Right cardiac atrium (tissue), 5 donors: ENCODE measurements around the gene ZNF219. TPM values are rescaled to one million over a fixed set of nuclear protein-coding genes. Genes with fewer than 3 reads are reported as not detected.

ENCODE experiments used
- ATAC-seq, 2 donors: fragments of 200-7000 bp; cut with Tn5 transposase; one replicate each; pipeline versions ENCODE4 v1.8.0 to v1.9.1; 2020; ENCODE audit warnings: moderate library complexity in 2 of 2, mild to moderate bottlenecking in 1 of 2
- DNase-seq, 3 donors: peaks; one replicate each; pipeline ENCODE4 v3.0.0-alpha.2; 2020
- H3K27ac ChIP-seq: one replicate; pipeline ENCODE4 v1.5.1; 2013; ENCODE audit warnings: mild to moderate bottlenecking, low read length, control low read depth, moderate library complexity
- H3K27me3 ChIP-seq: one replicate; pipeline ENCODE4 v1.6.1; 2013; ENCODE audit not compliant: control insufficient read depth, insufficient read depth
- H3K4me1 ChIP-seq: one replicate; pipeline ENCODE4 v1.6.1; 2013; ENCODE audit warnings: low read length; ENCODE audit not compliant: control insufficient read depth, insufficient read depth
- H3K4me3 ChIP-seq: one replicate; pipeline ENCODE4 v1.5.1; 2013; ENCODE audit warnings: low read length, control low read depth
- H3K9me3 ChIP-seq: one replicate; pipeline ENCODE4 v1.6.1; 2013; ENCODE audit warnings: low read length; ENCODE audit not compliant: control insufficient read depth
- WGBS: extraction: QIAGEN DNeasy Blood & Tissue Kit; methylation state at CpG from one replicate; pipeline ENCODE4 v1.1.7; 2013; 5-methylcytosine and 5-hydroxymethylcytosine counted together
- intact Hi-C, 4 donors: fragments of 100-400 bp; cut with DNase I; formaldehyde crosslinking; loops; one replicate each; pipeline versions ENCODE4 v1.11.0 to v1.14.0; 2022 to 2023
- polyA plus RNA-seq: library from polyadenylated mRNA; stranded (reverse); fragments of 200-250 nt; gene quantifications from one replicate; pipeline ENCODE4 v1.2.3, GENCODE V29; 2013
- total RNA-seq, 4 donors: library from RNA; stranded (reverse); fragmentation: NEBNext Ultra II Directional; extraction: Animal tissue kit (Norgen Biotek cat#: 25700); gene quantifications; one replicate each; pipeline ENCODE4 v1.2.1, GENCODE V29; 2021
- donor health status: healthy with polysubstance abuse.
- donor health status: DM: no; HTN: yes; CAD: no.
- donor health status: DM: no; HTN: no; CAD: no.
- donor health status: DM: no; HTN: yes; CAD: no; lungs with severe emphysema.
- donor health status: DM: yes; HTN: yes; CAD: no.

Gene ZNF219
- total and polyA plus RNA-seq, 5 donors = 49.1 to 68.6 (median 58.0) TPM

GRCh38 chr14:21066882-21067502 lies 31.5 kb downstream of the ZNF219 start:
- WGBS = 81% methylated on average over 7 of the region's 7 CpGs
- Histone ChIP-seq H3K9me3 (no peaks in the 10 kb centered on the region), H3K4me3 (no peak overlapping the region), H3K27ac (no peak overlapping the region), H3K27me3 (no peaks in the 10 kb centered on the region), H3K4me1 (peaks cover 6% of the 10 kb centered on the region)
- intact Hi-C loops = loop anchor here in 1 of 4 donors (5.0 kb wide), 1 partner anchor 40 kb away; no protein-coding TSS in a partner anchor
- DNase-seq = no peak
- no peak for ATAC-seq

- ATAC-seq (peak in 1 of 2 donors; percentile 39), DNase-seq (peak in 1 of 3 donors; percentile 33)
- no peaks in the 10 kb centered on the region for H3K9me3 ChIP-seq
- H3K4me1 ChIP-seq = peaks cover 3% of the 10 kb centered on the region
- no peak overlapping the region for H3K27ac ChIP-seq
- H3K4me3 ChIP-seq = no peak overlapping the region
- 32% methylated on average over 3 of the region's 3 CpGs for WGBS
- intact Hi-C loops = no loop called here
- no peaks in the 10 kb centered on the region for H3K27me3 ChIP-seq
These were observed 35.0 kb downstream of the ZNF219 start for GRCh38 chr14:21063479-21063878.

GRCh38 chr14:21061347-21061668 lies 37.1 kb downstream of the ZNF219 start:
- ATAC-seq (no peak), DNase-seq (no peak)
- Histone ChIP-seq H3K4me1 (peaks cover 2% of the 10 kb centered on the region), H3K4me3 (no peak overlapping the region), H3K27me3 (no peaks in the 10 kb centered on the region), H3K9me3 (no peaks in the 10 kb centered on the region), H3K27ac (no peak overlapping the region)
- WGBS = 91% methylated on average over 3 of the region's 3 CpGs
- intact Hi-C loops = no loop called here

DNA sequence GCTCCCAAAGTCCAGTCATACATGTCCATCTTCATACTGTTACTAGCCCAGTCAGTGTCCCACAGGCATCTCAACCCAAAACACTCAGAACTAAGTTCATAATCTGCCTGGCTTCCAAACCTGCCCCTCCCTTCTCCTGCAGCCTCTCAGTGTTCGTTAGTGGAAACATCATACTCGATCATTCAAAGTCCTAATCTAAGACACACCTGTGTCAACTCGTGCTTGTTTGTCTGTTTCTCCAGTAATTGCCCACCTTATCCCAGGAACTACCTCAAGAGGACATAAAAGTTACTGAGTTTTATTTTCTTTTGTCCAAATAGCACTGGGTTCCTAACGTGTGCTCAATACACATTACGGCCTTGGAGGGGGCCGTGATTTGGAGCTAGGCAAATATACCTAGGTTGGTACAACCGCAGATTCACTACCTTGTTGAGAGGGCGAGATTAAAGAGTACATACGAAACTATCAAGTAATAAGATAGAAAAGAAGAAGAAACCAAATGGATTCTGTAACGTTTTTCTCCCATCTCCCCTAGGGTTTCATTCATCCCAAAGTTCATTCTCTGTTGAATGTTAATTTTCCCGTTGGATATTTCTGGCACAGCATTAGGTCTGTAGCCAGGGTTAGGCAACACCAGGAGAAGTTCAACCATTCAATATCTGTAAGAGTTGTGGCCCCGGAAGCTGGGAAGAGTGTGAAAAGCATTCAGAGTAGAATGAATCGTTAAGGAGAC lies 37.7 kb downstream of the ZNF219 start:
- H3K9me3 ChIP-seq = no peaks in the 10 kb centered on the region
- 75% methylated on average over 13 of the region's 13 CpGs for WGBS
- DNase-seq = no peak
- no peaks in the 10 kb centered on the region for H3K27me3 ChIP-seq
- no peak overlapping the region for H3K27ac ChIP-seq
- peaks cover 2% of the 10 kb centered on the region for H3K4me1 ChIP-seq
- intact Hi-C loops = no loop called here
- no peak overlapping the region for H3K4me3 ChIP-seq
- no peak for ATAC-seq

DNA sequence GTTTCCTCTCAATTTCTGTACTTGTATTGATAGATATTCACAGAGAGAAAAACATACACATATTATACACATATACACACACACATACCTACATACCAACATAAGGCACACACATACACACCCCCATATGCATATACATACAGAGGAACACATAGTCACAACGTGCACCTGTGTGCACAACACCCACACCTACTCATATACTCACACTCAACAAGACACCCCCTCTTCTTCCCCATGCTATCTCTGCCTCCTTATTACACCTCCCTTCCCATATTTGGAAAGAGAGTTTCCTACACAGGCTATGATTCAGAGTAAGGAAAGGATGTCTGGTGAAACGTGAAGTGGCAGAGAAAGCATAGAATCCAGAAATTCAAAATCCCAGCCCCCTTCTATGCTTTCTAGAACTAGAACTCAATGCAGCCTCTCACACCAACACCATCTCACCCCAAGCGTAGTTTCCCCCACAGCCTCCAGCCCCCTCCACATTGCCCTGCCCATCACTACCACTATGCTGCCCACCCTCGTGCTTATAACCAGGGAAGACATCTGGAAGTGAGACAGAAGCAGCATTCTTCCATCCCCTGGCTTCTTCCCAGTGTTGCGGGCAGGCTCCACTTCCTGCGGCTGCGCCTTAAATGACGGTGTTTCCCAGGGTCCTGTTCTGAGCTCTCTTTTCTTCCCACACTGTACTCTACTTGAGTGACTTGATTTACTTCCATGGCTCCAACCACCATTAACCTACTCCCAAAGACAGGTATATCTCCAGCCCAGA lies 38.4 kb downstream of the ZNF219 start:
- peak in 1 of 3 donors; percentile 44 for DNase-seq
- Histone ChIP-seq H3K27ac (no peak overlapping the region), H3K4me3 (no peak overlapping the region), H3K9me3 (no peaks in the 10 kb centered on the region), H3K4me1 (peaks cover 2% of the 10 kb centered on the region), H3K27me3 (no peaks in the 10 kb centered on the region)
- 65% methylated on average over 8 of the region's 8 CpGs for WGBS
- ATAC-seq = no peak
- intact Hi-C loops = no loop called here

DNA sequence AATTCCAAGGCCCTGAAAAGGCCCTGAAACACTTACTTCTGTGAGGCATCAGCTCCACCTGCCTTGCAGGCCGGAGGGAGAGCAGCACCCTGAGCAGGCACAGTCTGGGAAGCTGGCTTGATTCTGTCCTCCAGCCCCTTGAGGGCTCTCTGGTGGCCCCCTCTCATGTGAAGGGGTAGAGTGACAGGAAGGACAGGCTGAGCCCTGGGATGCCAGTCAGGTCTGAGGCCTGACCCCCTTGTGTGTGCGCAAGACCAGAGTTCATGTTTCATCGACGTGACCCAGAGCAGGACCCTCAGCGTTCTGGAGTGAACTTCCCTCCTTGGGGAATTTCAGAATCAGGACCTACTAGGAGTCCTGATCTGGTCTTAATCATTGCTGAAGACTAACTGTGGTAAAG lies 39.6 kb downstream of the ZNF219 start:
- ATAC-seq = no peak
- H3K27ac ChIP-seq = no peak overlapping the region
- no peaks in the 10 kb centered on the region for H3K9me3 ChIP-seq
- H3K4me1 ChIP-seq = peaks cover 2% of the 10 kb centered on the region
- 91% methylated on average over 5 of the region's 5 CpGs for whole genome bisulfite sequencing
- no peak overlapping the region for H3K4me3 ChIP-seq
- no peaks in the 10 kb centered on the region for H3K27me3 ChIP-seq
- no peak for DNase-seq
- intact Hi-C loops = no loop called here

DNA sequence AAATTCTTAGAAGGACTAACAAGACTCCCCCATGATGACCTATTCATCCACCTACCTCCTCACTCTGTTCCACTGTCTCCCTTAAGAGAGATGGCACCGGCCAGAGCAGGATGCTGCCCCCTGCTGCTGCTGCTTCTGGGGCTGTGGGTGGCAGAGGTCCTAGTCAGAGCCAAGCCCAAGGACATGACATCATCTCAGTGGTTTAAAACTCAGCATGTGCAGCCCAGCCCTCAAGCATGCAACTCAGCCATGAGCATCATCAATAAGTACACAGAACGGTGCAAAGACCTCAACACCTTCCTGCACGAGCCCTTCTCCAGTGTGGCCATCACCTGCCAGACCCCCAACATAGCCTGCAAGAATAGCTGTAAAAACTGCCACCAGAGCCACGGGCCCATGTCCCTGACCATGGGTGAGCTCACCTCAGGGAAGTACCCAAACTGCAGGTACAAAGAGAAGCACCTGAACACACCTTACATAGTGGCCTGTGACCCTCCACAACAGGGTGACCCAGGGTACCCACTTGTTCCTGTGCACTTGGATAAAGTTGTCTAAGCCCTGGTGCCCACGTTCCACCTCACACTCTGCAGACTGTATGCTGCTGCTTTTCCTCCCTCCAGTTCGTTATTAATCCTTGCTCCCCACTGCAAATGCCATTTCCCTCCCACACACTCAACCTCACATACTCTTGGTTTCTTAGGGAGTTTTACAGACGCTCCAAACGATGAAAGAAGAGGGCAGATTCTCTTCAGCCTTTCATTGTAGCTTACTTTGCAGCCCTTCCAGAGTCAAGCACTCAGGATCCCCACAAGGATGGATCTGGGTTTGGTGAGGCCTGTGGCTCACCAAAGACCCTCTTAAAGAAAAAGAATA lies 40.4 kb downstream of the ZNF219 start, which contains the start of gene RNASE8:
RNASE8 (plus strand) TSS at position 20 of the 873 bp plus-strand sequence; CDS start at position 91, 71 bp downstream.
- no peaks in the 10 kb centered on the region for H3K27me3 ChIP-seq
- ATAC-seq (no peak), DNase-seq (no peak)
- 62% methylated on average over 8 of the region's 8 CpGs for WGBS
- no peak within 1 kb of the TSS for H3K4me3 ChIP-seq
- no peaks in the 10 kb centered on the region for H3K9me3 ChIP-seq
- intact Hi-C loops = no loop called here
- H3K4me1 ChIP-seq = no peaks in the 10 kb centered on the region
- no peak within 1 kb of the TSS for H3K27ac ChIP-seq

DNA sequence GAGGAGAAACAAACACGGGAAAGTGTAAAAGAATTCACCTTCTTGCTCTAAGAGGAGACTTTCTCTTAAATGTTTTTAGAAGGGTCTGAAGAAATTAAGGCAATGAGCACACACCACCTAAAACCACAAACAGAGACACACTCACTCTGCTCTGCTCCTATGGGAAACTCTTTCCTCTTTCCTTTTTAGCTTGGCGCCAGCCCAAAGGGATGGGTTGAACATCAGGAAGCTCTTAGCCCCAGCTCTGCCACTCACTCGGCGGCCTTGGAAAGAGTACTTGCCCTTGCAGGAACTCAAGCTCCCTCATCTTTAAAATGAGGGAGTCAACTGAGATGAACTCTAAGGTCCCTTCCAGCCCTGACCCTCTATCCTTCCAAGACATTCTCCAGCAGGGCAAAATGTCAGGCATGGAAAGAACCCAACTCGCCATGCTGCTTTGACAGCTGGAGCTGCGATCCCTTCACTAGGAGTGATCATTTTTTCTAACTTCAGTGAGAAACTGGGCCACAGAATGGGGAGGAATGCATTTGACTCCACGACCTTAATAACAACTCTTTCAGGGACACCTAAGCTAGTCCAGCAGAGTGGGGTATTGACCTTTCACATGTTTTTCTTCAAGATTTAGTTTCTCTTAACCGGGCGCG lies 41.8 kb downstream of the ZNF219 start:
- Histone ChIP-seq H3K4me1 (no peaks in the 10 kb centered on the region), H3K4me3 (no peak overlapping the region), H3K27ac (no peak overlapping the region), H3K27me3 (no peaks in the 10 kb centered on the region), H3K9me3 (no peaks in the 10 kb centered on the region)
- no peak for ATAC-seq
- intact Hi-C loops = no loop called here
- WGBS = 75% methylated on average over 10 of the region's 10 CpGs
- peak in 1 of 3 donors; percentile 33 for DNase-seq

- WGBS = 67% methylated on average over 5 of the region's 5 CpGs
- Histone ChIP-seq H3K9me3 (no peaks in the 10 kb centered on the region), H3K4me1 (no peaks in the 10 kb centered on the region), H3K27me3 (no peaks in the 10 kb centered on the region), H3K27ac (no peak overlapping the region), H3K4me3 (no peak overlapping the region)
- intact Hi-C loops = no loop called here
- DNase-seq (no peak), ATAC-seq (no peak)
These were observed 42.9 kb downstream of the ZNF219 start for GRCh38 chr14:21055432-21056117.

GRCh38 chr14:21054768-21055145 lies 43.7 kb downstream of the ZNF219 start:
- Histone ChIP-seq H3K9me3 (no peaks in the 10 kb centered on the region), H3K27ac (no peak overlapping the region), H3K4me3 (no peak overlapping the region), H3K4me1 (no peaks in the 10 kb centered on the region), H3K27me3 (no peaks in the 10 kb centered on the region)
- no peak for ATAC-seq
- 75% methylated on average over 4 of the region's 4 CpGs for WGBS
- intact Hi-C loops = no loop called here
- no peak for DNase-seq
